ENCODE results near the gene UFC1. TPM values are rescaled to one million over a fixed set of nuclear protein-coding genes. Genes with fewer than 3 reads are reported as not detected.

UFC1 gene
- polyA plus RNA-seq, 1 donor from 2014 or later, result 104 TPM

DNA sequence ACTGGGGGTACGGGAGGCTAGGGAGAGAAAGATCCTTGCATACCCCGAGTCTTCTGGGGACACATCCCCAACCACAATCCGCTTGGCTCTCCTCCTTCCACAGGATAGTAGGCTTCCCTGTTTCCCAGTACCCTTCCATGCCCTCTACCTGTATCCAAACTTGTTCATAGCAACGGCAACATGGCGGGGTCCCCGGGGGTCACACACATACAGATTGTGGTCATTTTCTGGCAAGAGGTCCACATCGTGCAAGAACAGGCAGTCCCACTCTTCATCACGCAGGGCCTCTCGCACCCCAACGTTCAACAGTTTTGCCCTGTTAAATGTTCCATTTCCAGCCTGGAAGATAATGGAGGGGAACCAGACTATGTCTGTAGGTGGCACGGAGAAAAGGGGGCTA is 19.9 kb downstream of the UFC1 start:
- H3K9me3 ChIP-seq (ENCODE audit: low read length), result no peaks in the 10 kb centered on the region
- H4K20me1 ChIP-seq (ENCODE audit: insufficient read depth), result no peaks in the 10 kb centered on the region
- TF ChIP-seq TAF1 (IDR thresholded peaks at IDR 0.05; ENCODE audit: low read depth) (no peak), EP300 (conservative IDR thresholded peaks at IDR 0.05; ENCODE audit: poor library complexity, severe bottlenecking) (no peak), POLR2AphosphoS5 (IDR thresholded peaks at IDR 0.05) (no peak), EZH2 (IDR thresholded peaks at IDR 0.05; ENCODE audit: borderline replicate concordance, insufficient read depth, low read length, poor library complexity, severe bottlenecking) (no peak), MXI1 (conservative IDR thresholded peaks at IDR 0.05; ENCODE audit: poor library complexity, severe bottlenecking) (no peak), RAD21 (conservative IDR thresholded peaks at IDR 0.05) (no peak), SMC3 (conservative IDR thresholded peaks at IDR 0.05; ENCODE audit: poor library complexity) (no peak)
- TF ChIP-seq, protein P1, sequence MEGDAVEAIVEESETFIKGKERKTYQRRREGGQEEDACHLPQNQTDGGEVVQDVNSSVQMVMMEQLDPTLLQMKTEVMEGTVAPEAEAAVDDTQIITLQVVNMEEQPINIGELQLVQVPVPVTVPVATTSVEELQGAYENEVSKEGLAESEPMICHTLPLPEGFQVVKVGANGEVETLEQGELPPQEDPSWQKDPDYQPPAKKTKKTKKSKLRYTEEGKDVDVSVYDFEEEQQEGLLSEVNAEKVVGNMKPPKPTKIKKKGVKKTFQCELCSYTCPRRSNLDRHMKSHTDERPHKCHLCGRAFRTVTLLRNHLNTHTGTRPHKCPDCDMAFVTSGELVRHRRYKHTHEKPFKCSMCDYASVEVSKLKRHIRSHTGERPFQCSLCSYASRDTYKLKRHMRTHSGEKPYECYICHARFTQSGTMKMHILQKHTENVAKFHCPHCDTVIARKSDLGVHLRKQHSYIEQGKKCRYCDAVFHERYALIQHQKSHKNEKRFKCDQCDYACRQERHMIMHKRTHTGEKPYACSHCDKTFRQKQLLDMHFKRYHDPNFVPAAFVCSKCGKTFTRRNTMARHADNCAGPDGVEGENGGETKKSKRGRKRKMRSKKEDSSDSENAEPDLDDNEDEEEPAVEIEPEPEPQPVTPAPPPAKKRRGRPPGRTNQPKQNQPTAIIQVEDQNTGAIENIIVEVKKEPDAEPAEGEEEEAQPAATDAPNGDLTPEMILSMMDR (IDR thresholded peaks at IDR 0.05; ENCODE audit: poor library complexity, severe bottlenecking), result no peak
- TF ChIP-seq, protein P2, sequence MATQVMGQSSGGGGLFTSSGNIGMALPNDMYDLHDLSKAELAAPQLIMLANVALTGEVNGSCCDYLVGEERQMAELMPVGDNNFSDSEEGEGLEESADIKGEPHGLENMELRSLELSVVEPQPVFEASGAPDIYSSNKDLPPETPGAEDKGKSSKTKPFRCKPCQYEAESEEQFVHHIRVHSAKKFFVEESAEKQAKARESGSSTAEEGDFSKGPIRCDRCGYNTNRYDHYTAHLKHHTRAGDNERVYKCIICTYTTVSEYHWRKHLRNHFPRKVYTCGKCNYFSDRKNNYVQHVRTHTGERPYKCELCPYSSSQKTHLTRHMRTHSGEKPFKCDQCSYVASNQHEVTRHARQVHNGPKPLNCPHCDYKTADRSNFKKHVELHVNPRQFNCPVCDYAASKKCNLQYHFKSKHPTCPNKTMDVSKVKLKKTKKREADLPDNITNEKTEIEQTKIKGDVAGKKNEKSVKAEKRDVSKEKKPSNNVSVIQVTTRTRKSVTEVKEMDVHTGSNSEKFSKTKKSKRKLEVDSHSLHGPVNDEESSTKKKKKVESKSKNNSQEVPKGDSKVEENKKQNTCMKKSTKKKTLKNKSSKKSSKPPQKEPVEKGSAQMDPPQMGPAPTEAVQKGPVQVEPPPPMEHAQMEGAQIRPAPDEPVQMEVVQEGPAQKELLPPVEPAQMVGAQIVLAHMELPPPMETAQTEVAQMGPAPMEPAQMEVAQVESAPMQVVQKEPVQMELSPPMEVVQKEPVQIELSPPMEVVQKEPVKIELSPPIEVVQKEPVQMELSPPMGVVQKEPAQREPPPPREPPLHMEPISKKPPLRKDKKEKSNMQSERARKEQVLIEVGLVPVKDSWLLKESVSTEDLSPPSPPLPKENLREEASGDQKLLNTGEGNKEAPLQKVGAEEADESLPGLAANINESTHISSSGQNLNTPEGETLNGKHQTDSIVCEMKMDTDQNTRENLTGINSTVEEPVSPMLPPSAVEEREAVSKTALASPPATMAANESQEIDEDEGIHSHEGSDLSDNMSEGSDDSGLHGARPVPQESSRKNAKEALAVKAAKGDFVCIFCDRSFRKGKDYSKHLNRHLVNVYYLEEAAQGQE (IDR thresholded peaks at IDR 0.05; ENCODE audit: borderline replicate concordance), result no peak
- H3K36me3 ChIP-seq (ENCODE audit: insufficient read depth, low read length), result no peaks in the 10 kb centered on the region
- no peak overlapping the region for H3K4me2 ChIP-seq (ENCODE audit: low read length)
- H3K4me3 ChIP-seq (ENCODE audit: low read length), result no peak overlapping the region
- peaks cover 6% of the 10 kb centered on the region for H3K79me2 ChIP-seq (replicated peaks; ENCODE audit: insufficient read depth, low read length)
- no peak overlapping the region for H2AFZ ChIP-seq (ENCODE audit: low read depth, low read length)
- no peak overlapping the region for H3K27ac ChIP-seq (ENCODE audit: low read length)
- H3F3A ChIP-seq (ENCODE audit: insufficient read depth, low read length, poor library complexity, severe bottlenecking), result no peaks in the 10 kb centered on the region
- H3K9ac ChIP-seq (ENCODE audit: low read length), result no peak overlapping the region
- no peaks in the 10 kb centered on the region for H3K9me2 ChIP-seq (ENCODE audit: insufficient read depth, low read length)
- no peaks in the 10 kb centered on the region for H3K27me3 ChIP-seq (ENCODE audit: insufficient read depth, low read depth, low read length)

DNA sequence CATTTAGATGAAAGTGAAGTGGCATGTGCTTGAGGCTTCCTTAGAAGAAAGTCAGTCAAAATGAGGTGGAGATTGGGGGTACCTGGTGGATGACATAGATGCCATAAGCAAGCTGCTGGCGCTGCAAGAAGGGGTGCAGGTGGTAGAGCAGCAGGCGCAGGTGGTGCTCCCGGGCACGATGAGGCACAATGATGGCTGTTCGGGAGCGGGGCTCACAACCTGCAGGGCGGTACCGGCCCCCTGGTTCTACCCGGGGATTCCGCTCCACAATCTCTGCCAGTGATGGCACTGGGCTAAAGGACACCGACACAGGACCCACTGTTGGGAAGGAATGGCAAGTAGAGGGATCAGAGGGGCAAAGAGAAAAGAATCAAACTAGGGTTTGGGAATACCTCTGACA is 21.1 kb downstream of the UFC1 start:
- Histone ChIP-seq H3K4me2 (ENCODE audit: low read length) (no peak overlapping the region), H3K9ac (ENCODE audit: low read length) (no peak overlapping the region), H4K20me1 (ENCODE audit: insufficient read depth) (no peaks in the 10 kb centered on the region), H3K79me2 (replicated peaks; ENCODE audit: insufficient read depth, low read length) (peaks cover 6% of the 10 kb centered on the region), H3K4me3 (ENCODE audit: low read length) (no peak overlapping the region), H3K27me3 (ENCODE audit: insufficient read depth, low read depth, low read length) (no peaks in the 10 kb centered on the region), H3F3A (ENCODE audit: insufficient read depth, low read length, poor library complexity, severe bottlenecking) (no peaks in the 10 kb centered on the region), H3K9me3 (ENCODE audit: low read length) (no peaks in the 10 kb centered on the region), H2AFZ (ENCODE audit: low read depth, low read length) (no peak overlapping the region), H3K9me2 (ENCODE audit: insufficient read depth, low read length) (no peaks in the 10 kb centered on the region), H3K27ac (ENCODE audit: low read length) (no peak overlapping the region), H3K36me3 (ENCODE audit: insufficient read depth, low read length) (no peaks in the 10 kb centered on the region)
- TF ChIP-seq EP300 (conservative IDR thresholded peaks at IDR 0.05; ENCODE audit: poor library complexity, severe bottlenecking) (no peak), POLR2AphosphoS5 (IDR thresholded peaks at IDR 0.05) (no peak), EZH2 (IDR thresholded peaks at IDR 0.05; ENCODE audit: borderline replicate concordance, insufficient read depth, low read length, poor library complexity, severe bottlenecking) (no peak), TAF1 (IDR thresholded peaks at IDR 0.05; ENCODE audit: low read depth) (no peak), SMC3 (conservative IDR thresholded peaks at IDR 0.05; ENCODE audit: poor library complexity) (no peak), MXI1 (conservative IDR thresholded peaks at IDR 0.05; ENCODE audit: poor library complexity, severe bottlenecking) (no peak), RAD21 (conservative IDR thresholded peaks at IDR 0.05) (no peak)
- TF ChIP-seq, protein P2 (IDR thresholded peaks at IDR 0.05; ENCODE audit: borderline replicate concordance), result no peak
- TF ChIP-seq, protein P1 (IDR thresholded peaks at IDR 0.05; ENCODE audit: poor library complexity, severe bottlenecking), result no peak
